Measurements from ENCODE around the gene ZP3. TPM values are rescaled to one million over a fixed set of nuclear protein-coding genes. Genes with fewer than 3 reads are reported as not detected.
"Not testable (repeated sequence)": the region's sequence is repeated elsewhere in the genome, so short reads cannot be mapped to it uniquely, and the experiment has no call there.

The ZP3 gene
- total RNA-seq, 2 experiments from 2014 or later, result 0.48 to 2.0 TPM

GRCh38 chr7:76421097-76421496, 3.7 kb upstream of the ZP3 start:
- H3K27ac ChIP-seq (ENCODE audit: low read depth, low read length, poor library complexity, severe bottlenecking); H4K20me1 ChIP-seq (ENCODE audit: insufficient read depth, low read length); H2AFZ ChIP-seq (ENCODE audit: low read length); H3K4me1 ChIP-seq (ENCODE audit: insufficient read depth, low read length, poor library complexity, severe bottlenecking); BruUV-seq (replicated peaks); POLR2A ChIA-PET; H3K79me2 ChIP-seq (ENCODE audit: insufficient read depth, low read depth, low read length); H3K9me3 ChIP-seq (ENCODE audit: low read length); H3K4me3 ChIP-seq (ENCODE audit: low read depth, low read length, poor library complexity, severe bottlenecking); CTCF ChIA-PET (ENCODE audit: unreplicated experiment); H3K9me2 ChIP-seq (ENCODE audit: insufficient read depth, low read length); H3K36me3 ChIP-seq (ENCODE audit: insufficient read depth, low read length); intact Hi-C loops (cut with micrococcal nuclease; ENCODE audit: unreplicated experiment); DNase-seq (ENCODE audit: low spot score); H3K4me2 ChIP-seq (ENCODE audit: low read length): not testable (repeated sequence)

DNA sequence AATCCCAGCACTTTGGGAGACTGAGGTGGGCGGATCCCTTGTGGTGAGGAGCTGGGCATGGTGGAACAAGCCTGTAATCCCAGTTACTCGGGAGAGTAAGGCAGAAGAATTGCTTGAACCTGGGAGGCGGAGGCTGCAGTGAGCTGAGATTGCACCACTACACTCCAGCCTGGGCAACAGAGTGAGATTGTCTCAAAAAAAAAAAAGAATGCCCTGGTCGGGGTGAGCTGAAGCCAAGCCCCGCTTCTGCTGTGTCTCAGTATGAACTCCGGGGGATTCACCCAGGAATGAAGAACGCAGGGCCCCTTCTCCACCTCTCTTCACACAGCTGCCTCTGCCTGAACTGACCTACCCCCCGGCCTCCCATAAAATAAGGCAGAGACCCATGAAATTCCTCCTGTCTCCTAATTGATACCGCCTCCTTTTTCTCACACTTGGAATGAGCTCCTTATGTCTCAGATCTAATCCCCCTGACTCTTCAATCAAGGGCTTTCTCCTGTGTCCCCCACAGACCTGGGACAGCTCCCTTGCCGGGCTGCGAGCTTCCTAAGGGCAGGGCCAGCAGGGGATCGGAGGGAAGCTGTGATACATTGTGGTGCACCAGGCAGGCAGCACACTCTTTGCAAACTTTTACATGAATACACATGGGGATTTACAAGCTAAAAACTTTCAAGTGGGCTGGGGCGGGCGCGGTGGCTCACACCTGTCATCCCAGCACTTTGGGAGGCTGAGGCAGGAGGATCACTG, 911 bp upstream of the ZP3 start:
- Histone ChIP-seq H3K9me3 (ENCODE audit: low read length) (no peaks in the 10 kb centered on the region), H3K36me3 (ENCODE audit: insufficient read depth, low read length) (no peaks in the 10 kb centered on the region), H3K4me2 (ENCODE audit: low read length) (no peak overlapping the region), H2AFZ (ENCODE audit: low read length) (no peak overlapping the region), H3K27ac (ENCODE audit: low read depth, low read length, poor library complexity, severe bottlenecking) (no peak overlapping the region), H3K4me3 (ENCODE audit: low read depth, low read length, poor library complexity, severe bottlenecking) (no peak overlapping the region), H3K4me1 (ENCODE audit: insufficient read depth, low read length, poor library complexity, severe bottlenecking) (no peaks in the 10 kb centered on the region), H4K20me1 (ENCODE audit: insufficient read depth, low read length) (no peaks in the 10 kb centered on the region), H3K9me2 (ENCODE audit: insufficient read depth, low read length) (no peaks in the 10 kb centered on the region), H3K79me2 (ENCODE audit: insufficient read depth, low read depth, low read length) (no peaks in the 10 kb centered on the region)
- TF ChIP-seq EZH2phosphoT487 (IDR thresholded peaks at IDR 0.05; ENCODE audit: borderline replicate concordance, low read depth, low read length) (no peak), CTCF (conservative IDR thresholded peaks at IDR 0.05; ENCODE audit: low read length) (no peak)
- ChIA-PET CTCF (ENCODE audit: unreplicated experiment) (no interaction called here), POLR2A (interaction anchor here (1.3 to 1.4 kb wide), 2 partner anchors 11 to 12 kb away, joined by 3 to 4 read pairs; no protein-coding TSS in a partner anchor)
- no peak for DNase-seq (ENCODE audit: low spot score)
- intact Hi-C loops (cut with micrococcal nuclease; ENCODE audit: unreplicated experiment), result no loop called here
- BruUV-seq (replicated peaks), result no TSS peak

- ChIA-PET POLR2A (interaction anchor here (1.3 kb wide), 1 partner anchor 12 kb away, joined by 3 read pairs; no protein-coding TSS in a partner anchor), CTCF (ENCODE audit: unreplicated experiment) (no interaction called here)
- Histone ChIP-seq H3K79me2 (ENCODE audit: insufficient read depth, low read depth, low read length) (no peaks in the 10 kb centered on the region), H3K4me3 (ENCODE audit: low read depth, low read length, poor library complexity, severe bottlenecking) (no peak overlapping the region), H4K20me1 (ENCODE audit: insufficient read depth, low read length) (no peaks in the 10 kb centered on the region), H3K4me2 (ENCODE audit: low read length) (no peak overlapping the region), H3K27ac (ENCODE audit: low read depth, low read length, poor library complexity, severe bottlenecking) (no peak overlapping the region), H2AFZ (ENCODE audit: low read length) (no peak overlapping the region), H3K36me3 (ENCODE audit: insufficient read depth, low read length) (no peaks in the 10 kb centered on the region), H3K9me3 (ENCODE audit: low read length) (no peaks in the 10 kb centered on the region), H3K4me1 (ENCODE audit: insufficient read depth, low read length, poor library complexity, severe bottlenecking) (no peaks in the 10 kb centered on the region), H3K9me2 (ENCODE audit: insufficient read depth, low read length) (no peaks in the 10 kb centered on the region)
- TF ChIP-seq EZH2phosphoT487 (IDR thresholded peaks at IDR 0.05; ENCODE audit: borderline replicate concordance, low read depth, low read length) (no peak), CTCF (conservative IDR thresholded peaks at IDR 0.05; ENCODE audit: low read length) (no peak)
- intact Hi-C loops (cut with micrococcal nuclease; ENCODE audit: unreplicated experiment), result no loop called here
- DNase-seq (ENCODE audit: low spot score), result no peak
- no TSS peak for BruUV-seq (replicated peaks)
These were observed 406 bp downstream of the ZP3 start for GRCh38 chr7:76425156-76425555.

DNA sequence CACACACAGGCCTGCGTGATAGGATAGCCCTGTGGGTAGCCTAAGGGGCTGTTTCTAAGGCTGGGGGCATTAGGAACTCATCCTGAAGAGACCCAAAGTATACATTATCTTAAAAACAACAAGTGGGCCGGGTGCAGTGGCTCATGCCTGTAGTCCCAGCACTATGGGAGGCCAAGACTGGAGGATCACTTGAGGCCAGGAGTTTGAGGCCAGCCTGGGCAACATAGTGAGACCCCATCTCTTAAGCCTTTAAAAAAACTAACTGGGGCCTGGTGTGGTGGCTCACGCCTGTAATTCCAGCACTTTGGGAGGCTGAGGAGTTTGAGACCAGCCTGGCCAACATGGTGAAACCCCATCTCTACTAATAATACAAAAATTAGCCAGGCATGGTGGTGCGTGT, 808 bp downstream of the ZP3 start:
- H3K4me3 ChIP-seq (ENCODE audit: low read depth, low read length, poor library complexity, severe bottlenecking); H3K79me2 ChIP-seq (ENCODE audit: insufficient read depth, low read depth, low read length); H3K27ac ChIP-seq (ENCODE audit: low read depth, low read length, poor library complexity, severe bottlenecking); H3K9me3 ChIP-seq (ENCODE audit: low read length); H3K4me1 ChIP-seq (ENCODE audit: insufficient read depth, low read length, poor library complexity, severe bottlenecking); intact Hi-C loops (cut with micrococcal nuclease; ENCODE audit: unreplicated experiment); H4K20me1 ChIP-seq (ENCODE audit: insufficient read depth, low read length); DNase-seq (ENCODE audit: low spot score); H2AFZ ChIP-seq (ENCODE audit: low read length); CTCF ChIA-PET (ENCODE audit: unreplicated experiment); H3K9me2 ChIP-seq (ENCODE audit: insufficient read depth, low read length); H3K36me3 ChIP-seq (ENCODE audit: insufficient read depth, low read length); H3K4me2 ChIP-seq (ENCODE audit: low read length); BruUV-seq (replicated peaks): not testable (repeated sequence)
- POLR2A ChIA-PET, result interaction anchor here (1.3 kb wide), 1 partner anchor 12 kb away, joined by 3 read pairs; no protein-coding TSS in a partner anchor

Data from OCI-LY7 (cell line).